ENCODE measurements around the gene NCOA5.

NCOA5 gene

DNA sequence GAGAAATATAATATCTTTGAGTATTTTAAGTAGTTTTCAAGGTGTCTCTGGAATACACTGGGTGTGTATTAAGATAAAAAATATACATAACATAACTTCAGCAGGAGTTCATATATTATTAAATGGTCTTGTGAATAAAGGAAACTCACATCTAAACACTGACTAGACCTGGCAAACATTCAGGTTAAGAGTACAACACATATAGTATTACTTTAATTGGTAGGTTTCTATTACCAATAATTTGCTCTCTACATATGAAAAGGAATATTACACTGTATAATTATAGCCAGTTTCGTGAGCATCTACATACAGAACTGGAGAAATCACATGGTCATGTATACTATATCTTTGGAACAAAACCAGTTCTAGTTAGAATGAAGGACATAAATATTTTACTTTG is 8.7 kb downstream of the NCOA5 start:
- Histone ChIP-seq H3K27ac (ENCODE audit: low read depth, low read length) (no peak overlapping the region), H3K27me3 (ENCODE audit: control insufficient read depth, insufficient read depth, low read length) (no peaks in the 10 kb centered on the region), H3K4me1 (ENCODE audit: control insufficient read depth, insufficient read depth, low read length) (peaks cover 15% of the 10 kb centered on the region), H3K4me3 (ENCODE audit: low read length) (no peak overlapping the region), H3K9ac (ENCODE audit: low read length) (no peak overlapping the region), H3K36me3 (ENCODE audit: control insufficient read depth, insufficient read depth, low read length) (peaks cover 12% of the 10 kb centered on the region)

DNA sequence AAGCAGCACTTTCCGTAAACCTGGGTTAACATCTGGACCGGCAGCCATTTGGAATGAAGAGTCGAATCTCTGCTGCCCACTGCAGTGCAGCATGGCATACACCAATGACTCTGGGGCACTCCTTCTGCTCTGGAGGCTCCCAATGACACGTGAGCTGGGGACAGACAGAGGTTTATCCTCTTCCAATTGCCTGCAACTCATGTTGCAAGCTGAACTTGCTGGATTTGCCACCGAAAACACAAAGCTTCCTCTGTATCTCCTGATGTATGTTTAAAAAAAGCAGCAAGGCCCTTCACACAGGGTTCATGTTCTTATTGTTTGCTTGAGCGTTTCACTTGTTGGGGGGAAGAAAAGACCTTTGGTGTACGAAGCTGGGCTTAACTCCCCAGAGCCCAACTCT is 10.8 kb downstream of the NCOA5 start:
- Histone ChIP-seq H3K27ac (ENCODE audit: low read depth, low read length) (no peak overlapping the region), H3K36me3 (ENCODE audit: control insufficient read depth, insufficient read depth, low read length) (peaks cover 16% of the 10 kb centered on the region)

GRCh38 chr20:46077642-46078305 is 12.0 kb downstream of the NCOA5 start:
- peaks cover 16% of the 10 kb centered on the region for H3K36me3 ChIP-seq (ENCODE audit: control insufficient read depth, insufficient read depth, low read length)
- no peak overlapping the region for H3K4me3 ChIP-seq (ENCODE audit: low read length)
- no peak overlapping the region for H3K27ac ChIP-seq (ENCODE audit: low read depth, low read length)
- no peak overlapping the region for H3K9ac ChIP-seq (ENCODE audit: low read length)
- H3K4me1 ChIP-seq (ENCODE audit: control insufficient read depth, insufficient read depth, low read length) = no peaks in the 10 kb centered on the region
- H3K27me3 ChIP-seq (ENCODE audit: control insufficient read depth, insufficient read depth, low read length) = no peaks in the 10 kb centered on the region

More for the DNA sequence above, 10.8 kb downstream of the NCOA5 start:
- Histone ChIP-seq H3K4me3 (ENCODE audit: low read length) (no peak overlapping the region), H3K9ac (ENCODE audit: low read length) (no peak overlapping the region), H3K27me3 (ENCODE audit: control insufficient read depth, insufficient read depth, low read length) (no peaks in the 10 kb centered on the region), H3K4me1 (ENCODE audit: control insufficient read depth, insufficient read depth, low read length) (peaks cover 3% of the 10 kb centered on the region)

DNA sequence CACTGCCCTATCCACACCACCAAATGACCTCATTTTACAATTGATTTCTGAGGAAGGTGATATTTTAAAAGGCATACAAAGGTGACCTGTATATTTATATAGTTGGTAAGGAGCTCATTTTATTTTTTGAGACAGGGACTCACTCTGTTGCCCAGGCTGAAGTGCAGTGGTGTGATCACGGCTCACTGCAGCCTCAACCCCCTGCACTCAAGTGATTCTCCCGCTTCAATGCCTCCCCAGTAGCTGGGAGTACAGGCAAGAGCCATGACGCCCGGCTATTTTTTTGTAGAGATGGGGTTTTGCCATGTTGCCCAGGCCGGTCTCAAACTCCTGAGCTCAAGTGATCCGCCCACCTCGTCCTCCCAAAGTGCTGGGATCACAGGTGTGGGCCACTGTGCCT is 13.0 kb downstream of the NCOA5 start:
- Histone ChIP-seq H3K27me3 (ENCODE audit: control insufficient read depth, insufficient read depth, low read length) (no peaks in the 10 kb centered on the region), H3K4me3 (ENCODE audit: low read length) (no peak overlapping the region), H3K36me3 (ENCODE audit: control insufficient read depth, insufficient read depth, low read length) (peaks cover 16% of the 10 kb centered on the region), H3K27ac (ENCODE audit: low read depth, low read length) (no peak overlapping the region), H3K4me1 (ENCODE audit: control insufficient read depth, insufficient read depth, low read length) (no peaks in the 10 kb centered on the region), H3K9ac (ENCODE audit: low read length) (no peak overlapping the region)

GRCh38 chr20:46074006-46074405 is 15.8 kb downstream of the NCOA5 start:
- Histone ChIP-seq H3K4me1 (ENCODE audit: control insufficient read depth, insufficient read depth, low read length) (no peaks in the 10 kb centered on the region), H3K36me3 (ENCODE audit: control insufficient read depth, insufficient read depth, low read length) (peaks cover 22% of the 10 kb centered on the region), H3K9ac (ENCODE audit: low read length) (no peak overlapping the region), H3K27ac (ENCODE audit: low read depth, low read length) (no peak overlapping the region), H3K27me3 (ENCODE audit: control insufficient read depth, insufficient read depth, low read length) (no peaks in the 10 kb centered on the region), H3K4me3 (ENCODE audit: low read length) (no peak overlapping the region)

- H3K36me3 ChIP-seq (ENCODE audit: control insufficient read depth, insufficient read depth, low read length) = peaks cover 18% of the 10 kb centered on the region
- no peak overlapping the region for H3K9ac ChIP-seq (ENCODE audit: low read length)
- no peaks in the 10 kb centered on the region for H3K4me1 ChIP-seq (ENCODE audit: control insufficient read depth, insufficient read depth, low read length)
- no peaks in the 10 kb centered on the region for H3K27me3 ChIP-seq (ENCODE audit: control insufficient read depth, insufficient read depth, low read length)
- H3K4me3 ChIP-seq (ENCODE audit: low read length) = no peak overlapping the region
- H3K27ac ChIP-seq (ENCODE audit: low read depth, low read length) = no peak overlapping the region
Observed at GRCh38 chr20:46073443-46073842, 16.3 kb downstream of the NCOA5 start.

DNA sequence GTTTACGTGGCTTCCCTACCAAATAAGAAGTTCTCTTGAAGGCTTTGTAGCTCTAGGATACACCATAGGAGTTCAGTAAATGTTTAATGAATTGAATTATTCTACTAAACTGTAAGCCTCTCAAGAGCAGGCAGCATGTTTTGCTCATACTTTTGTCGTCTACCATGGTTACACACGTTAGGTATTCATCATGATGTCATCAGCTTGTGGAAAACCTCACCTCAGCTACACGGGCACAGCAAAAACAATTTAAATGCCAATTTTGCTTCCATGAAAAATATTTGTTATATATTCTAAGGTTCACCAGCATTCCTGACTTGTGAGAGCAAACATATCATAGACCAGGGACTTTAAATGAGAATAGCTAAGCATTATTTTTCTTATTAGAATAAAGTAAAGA is 16.7 kb downstream of the NCOA5 start:
- peaks cover 17% of the 10 kb centered on the region for H3K36me3 ChIP-seq (ENCODE audit: control insufficient read depth, insufficient read depth, low read length)
- H3K27ac ChIP-seq (ENCODE audit: low read depth, low read length) = no peak overlapping the region
- no peak overlapping the region for H3K9ac ChIP-seq (ENCODE audit: low read length)

GRCh38 chr20:46071573-46071972 is 18.2 kb downstream of the NCOA5 start:
- H3K9ac ChIP-seq (ENCODE audit: low read length) = no peak overlapping the region
- no peak overlapping the region for H3K27ac ChIP-seq (ENCODE audit: low read depth, low read length)
- H3K36me3 ChIP-seq (ENCODE audit: control insufficient read depth, insufficient read depth, low read length) = peaks cover 22% of the 10 kb centered on the region
- H3K27me3 ChIP-seq (ENCODE audit: control insufficient read depth, insufficient read depth, low read length) = no peaks in the 10 kb centered on the region
- no peaks in the 10 kb centered on the region for H3K4me1 ChIP-seq (ENCODE audit: control insufficient read depth, insufficient read depth, low read length)
- no peak overlapping the region for H3K4me3 ChIP-seq (ENCODE audit: low read length)

More for the DNA sequence above, 16.7 kb downstream of the NCOA5 start:
- Histone ChIP-seq H3K27me3 (ENCODE audit: control insufficient read depth, insufficient read depth, low read length) (no peaks in the 10 kb centered on the region), H3K4me1 (ENCODE audit: control insufficient read depth, insufficient read depth, low read length) (no peaks in the 10 kb centered on the region), H3K4me3 (ENCODE audit: low read length) (no peak overlapping the region)

GRCh38 chr20:46070215-46070900 is 19.4 kb downstream of the NCOA5 start:
- peaks cover 33% of the 10 kb centered on the region for H3K36me3 ChIP-seq (ENCODE audit: control insufficient read depth, insufficient read depth, low read length)
- H3K27ac ChIP-seq (ENCODE audit: low read depth, low read length) = no peak overlapping the region
- no peaks in the 10 kb centered on the region for H3K4me1 ChIP-seq (ENCODE audit: control insufficient read depth, insufficient read depth, low read length)
- no peak overlapping the region for H3K4me3 ChIP-seq (ENCODE audit: low read length)
- no peaks in the 10 kb centered on the region for H3K27me3 ChIP-seq (ENCODE audit: control insufficient read depth, insufficient read depth, low read length)
- no peak overlapping the region for H3K9ac ChIP-seq (ENCODE audit: low read length)

DNA sequence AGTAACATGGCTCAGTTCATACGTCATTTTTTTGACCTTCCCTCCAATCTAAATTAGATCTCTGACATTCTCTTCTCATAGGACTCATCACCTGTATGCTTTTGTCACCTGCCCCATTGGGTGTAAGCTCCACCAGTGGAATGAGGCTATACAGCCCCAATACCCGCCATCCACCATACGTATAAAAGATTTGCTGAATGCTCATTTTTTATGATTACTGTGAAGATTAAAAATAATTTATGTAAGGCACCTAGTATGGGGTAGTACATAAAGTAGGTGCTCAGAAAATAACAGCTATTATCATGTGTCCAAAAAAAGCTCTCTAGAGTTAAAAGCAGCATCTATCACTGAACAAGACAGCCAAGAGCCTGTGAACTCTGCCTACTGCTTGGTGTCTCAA is 24.1 kb downstream of the NCOA5 start:
- Histone ChIP-seq H3K9ac (ENCODE audit: low read length) (no peak overlapping the region), H3K36me3 (ENCODE audit: control insufficient read depth, insufficient read depth, low read length) (peaks cover 66% of the 10 kb centered on the region), H3K27ac (ENCODE audit: low read depth, low read length) (no peak overlapping the region), H3K27me3 (ENCODE audit: control insufficient read depth, insufficient read depth, low read length) (no peaks in the 10 kb centered on the region), H3K4me1 (ENCODE audit: control insufficient read depth, insufficient read depth, low read length) (no peaks in the 10 kb centered on the region), H3K4me3 (ENCODE audit: low read length) (no peak overlapping the region)

DNA sequence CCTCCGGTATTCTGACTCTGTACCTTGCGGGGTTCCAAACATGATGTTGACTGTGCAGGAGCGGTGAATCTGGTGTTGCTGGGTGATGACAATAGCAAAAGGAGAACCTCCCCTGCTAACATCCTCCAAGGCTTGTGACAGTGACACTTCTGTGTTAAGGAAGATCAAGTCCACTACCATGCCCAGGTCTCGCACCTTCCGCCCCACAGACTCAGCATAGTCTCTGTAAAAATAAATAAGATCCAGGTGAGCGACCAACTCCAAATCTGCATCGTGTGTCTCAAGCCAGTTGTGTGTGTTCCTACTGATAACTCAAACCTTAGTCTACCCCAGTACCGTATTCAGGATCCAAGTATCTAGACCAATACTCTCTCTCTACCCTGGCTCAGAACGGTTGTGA is 24.8 kb downstream of the NCOA5 start:
- Histone ChIP-seq H3K9ac (ENCODE audit: low read length) (no peak overlapping the region), H3K36me3 (ENCODE audit: control insufficient read depth, insufficient read depth, low read length) (peaks cover 63% of the 10 kb centered on the region), H3K4me3 (ENCODE audit: low read length) (no peak overlapping the region), H3K27ac (ENCODE audit: low read depth, low read length) (no peak overlapping the region), H3K4me1 (ENCODE audit: control insufficient read depth, insufficient read depth, low read length) (no peaks in the 10 kb centered on the region), H3K27me3 (ENCODE audit: control insufficient read depth, insufficient read depth, low read length) (no peaks in the 10 kb centered on the region)

DNA sequence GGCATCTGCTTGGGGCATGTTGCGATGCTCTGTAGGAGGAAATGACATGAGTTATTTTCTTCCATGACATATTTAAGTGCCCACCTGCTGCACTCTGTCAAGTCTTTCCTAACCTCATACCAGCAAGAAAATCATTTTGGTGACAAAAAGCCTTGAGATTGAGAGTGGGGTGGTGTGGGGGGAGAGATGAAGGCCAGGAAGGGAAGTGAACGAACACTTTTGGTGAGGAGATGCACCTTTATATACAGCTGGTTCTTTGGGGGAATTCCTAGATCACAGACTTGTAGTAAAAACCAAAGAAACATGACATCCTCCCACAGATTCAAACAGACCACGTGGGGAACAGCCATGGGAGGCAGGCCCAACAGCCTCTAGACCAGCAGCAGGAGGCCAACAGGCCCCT is 26.1 kb downstream of the NCOA5 start:
- Histone ChIP-seq H3K9ac (ENCODE audit: low read length) (no peak overlapping the region), H3K27me3 (ENCODE audit: control insufficient read depth, insufficient read depth, low read length) (no peaks in the 10 kb centered on the region), H3K4me1 (ENCODE audit: control insufficient read depth, insufficient read depth, low read length) (no peaks in the 10 kb centered on the region), H3K4me3 (ENCODE audit: low read length) (no peak overlapping the region), H3K27ac (ENCODE audit: low read depth, low read length) (no peak overlapping the region), H3K36me3 (ENCODE audit: control insufficient read depth, insufficient read depth, low read length) (peaks cover 60% of the 10 kb centered on the region)

DNA sequence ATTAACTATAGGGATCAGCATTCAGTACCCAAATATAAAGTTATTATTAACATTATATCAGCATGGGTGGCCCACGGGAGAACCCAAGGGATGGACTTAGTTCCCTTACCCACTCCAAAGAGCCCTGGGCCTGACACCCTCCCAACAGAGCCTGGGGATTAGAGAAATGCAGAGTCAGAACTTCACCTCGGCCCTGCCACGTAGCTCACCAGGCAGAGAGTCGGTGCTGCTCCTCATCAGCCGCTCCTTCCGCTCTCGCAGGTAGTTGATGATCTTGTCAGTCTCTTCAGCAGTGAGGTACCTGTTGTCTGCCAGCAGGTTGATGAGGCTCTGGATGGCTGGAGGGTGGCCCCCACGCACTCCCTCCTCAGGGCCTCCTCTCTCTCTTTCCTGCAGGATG is 26.6 kb downstream of the NCOA5 start:
- no peak overlapping the region for H3K27ac ChIP-seq (ENCODE audit: low read depth, low read length)
- H3K27me3 ChIP-seq (ENCODE audit: control insufficient read depth, insufficient read depth, low read length) = no peaks in the 10 kb centered on the region
- H3K4me1 ChIP-seq (ENCODE audit: control insufficient read depth, insufficient read depth, low read length) = no peaks in the 10 kb centered on the region
- H3K9ac ChIP-seq (ENCODE audit: low read length) = no peak overlapping the region
- H3K36me3 ChIP-seq (ENCODE audit: control insufficient read depth, insufficient read depth, low read length) = peaks cover 60% of the 10 kb centered on the region
- H3K4me3 ChIP-seq (ENCODE audit: low read length) = no peak overlapping the region
